ENCODE measurements around the gene MRPL50.

DNA sequence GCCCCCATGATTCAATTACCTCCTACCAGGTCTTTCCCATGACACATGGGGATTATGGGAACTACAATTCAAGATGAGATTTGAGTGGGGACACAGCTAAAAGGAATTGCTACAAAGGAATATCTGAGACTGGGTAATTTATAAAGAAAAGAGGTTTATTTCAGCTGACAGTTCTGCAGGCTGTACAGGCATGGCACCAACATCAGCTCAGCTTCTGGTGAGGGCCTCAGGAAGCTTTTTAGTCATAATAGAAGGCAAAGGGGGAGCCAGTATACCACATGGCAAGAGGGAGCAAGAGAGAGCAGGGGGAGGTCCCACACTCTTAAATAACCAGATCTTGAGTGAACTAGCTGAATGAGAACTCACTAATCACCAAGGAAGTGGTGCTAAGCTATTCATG, 48.3 kb upstream of the MRPL50 start:
- TF ChIP-seq EZH2 (IDR thresholded peaks at IDR 0.05; ENCODE audit: borderline replicate concordance, low read length), result no peak
- no peak for TF ChIP-seq CTCF (conservative IDR thresholded peaks at IDR 0.05 in 1 of 2, IDR thresholded peaks at IDR 0.05 in 1 of 2; ENCODE audit: extremely low read depth in 1 of 2, insufficient read depth in 1 of 2, low read depth in 1 of 2, low read length in 2 of 2)
